Keratinocyte (primary cell): ENCODE results near the gene FBXO27.

Source experiments
- EZH2 ChIP-seq: IDR thresholded peaks from one replicate; pipeline ENCODE4 v1.6.1; 2012; ENCODE audit warnings: inconsistent platforms, mild to moderate bottlenecking, low read length, moderate library complexity
- TF ChIP-seq, protein P1 (sequence below), 3 experiments: IDR thresholded peaks in 1 of 3; conservative IDR thresholded peaks in 1 of 3; optimal IDR thresholded peaks in 1 of 3; 2 replicates in 2 of 3; 3 replicates in 1 of 3; pipeline versions ENCODE3 to v1.5.1; 2011; ENCODE audit warnings: low read length in 3 of 3, mild to moderate bottlenecking in 3 of 3, moderate library complexity in 2 of 3, control low read depth in 1 of 3, inconsistent platforms in 1 of 3; ENCODE audit not compliant: insufficient read depth in 2 of 3; ENCODE audit errors: extremely low read depth in 1 of 3

GRCh38 chr19:39070888-39071287, 38.5 kb upstream of the FBXO27 start:
- TF ChIP-seq, protein P1, sequence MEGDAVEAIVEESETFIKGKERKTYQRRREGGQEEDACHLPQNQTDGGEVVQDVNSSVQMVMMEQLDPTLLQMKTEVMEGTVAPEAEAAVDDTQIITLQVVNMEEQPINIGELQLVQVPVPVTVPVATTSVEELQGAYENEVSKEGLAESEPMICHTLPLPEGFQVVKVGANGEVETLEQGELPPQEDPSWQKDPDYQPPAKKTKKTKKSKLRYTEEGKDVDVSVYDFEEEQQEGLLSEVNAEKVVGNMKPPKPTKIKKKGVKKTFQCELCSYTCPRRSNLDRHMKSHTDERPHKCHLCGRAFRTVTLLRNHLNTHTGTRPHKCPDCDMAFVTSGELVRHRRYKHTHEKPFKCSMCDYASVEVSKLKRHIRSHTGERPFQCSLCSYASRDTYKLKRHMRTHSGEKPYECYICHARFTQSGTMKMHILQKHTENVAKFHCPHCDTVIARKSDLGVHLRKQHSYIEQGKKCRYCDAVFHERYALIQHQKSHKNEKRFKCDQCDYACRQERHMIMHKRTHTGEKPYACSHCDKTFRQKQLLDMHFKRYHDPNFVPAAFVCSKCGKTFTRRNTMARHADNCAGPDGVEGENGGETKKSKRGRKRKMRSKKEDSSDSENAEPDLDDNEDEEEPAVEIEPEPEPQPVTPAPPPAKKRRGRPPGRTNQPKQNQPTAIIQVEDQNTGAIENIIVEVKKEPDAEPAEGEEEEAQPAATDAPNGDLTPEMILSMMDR (optimal IDR thresholded peaks at IDR 0.05 in 1 of 3, IDR thresholded peaks at IDR 0.05 in 1 of 3, conservative IDR thresholded peaks at IDR 0.05 in 1 of 3; ENCODE audit: extremely low read depth in 1 of 3, insufficient read depth in 2 of 3, low read length in 3 of 3), result no peak
- no peak for TF ChIP-seq EZH2
